Kidney epithelial cell (primary cell): Measurements from ENCODE around the gene APC2. TPM values are rescaled to one million over a fixed set of nuclear protein-coding genes. Genes with fewer than 3 reads are reported as not detected.

Experiments used
- DNase-seq: peaks from one replicate; pipeline ENCODE4 v3.0.0-alpha.2; 2010; ENCODE audit warnings: low read depth
- H3K27me3 ChIP-seq: 2 replicates; pipeline ENCODE4 v1.6.0; 2011; ENCODE audit warnings: low read length; ENCODE audit not compliant: control insufficient read depth, insufficient read depth
- H3K36me3 ChIP-seq: 2 replicates; pipeline ENCODE4 v1.5.1; 2011; ENCODE audit warnings: low read length; ENCODE audit not compliant: control insufficient read depth, insufficient read depth
- H3K4me3 ChIP-seq: 2 replicates; pipeline ENCODE4 v1.5.1; 2011; ENCODE audit warnings: low read depth, mild to moderate bottlenecking, control low read depth, low read length
- total RNA-seq: library from RNA; depleted of rRNA; stranded (reverse); fragments of >200 nt; gene quantifications from 2 replicates; pipeline ENCODE4 v1.2.3, GENCODE V29; 2015
- TF ChIP-seq, protein P1 (sequence below): IDR thresholded peaks from 2 replicates; pipeline ENCODE4 v1.5.1; 2011; ENCODE audit warnings: mild to moderate bottlenecking, moderate library complexity, low read length, control low read depth, inconsistent platforms; ENCODE audit not compliant: insufficient read depth, poor library complexity, severe bottlenecking

APC2 gene
- total RNA-seq, 1 donor from 2014 or later = not detected

DNA sequence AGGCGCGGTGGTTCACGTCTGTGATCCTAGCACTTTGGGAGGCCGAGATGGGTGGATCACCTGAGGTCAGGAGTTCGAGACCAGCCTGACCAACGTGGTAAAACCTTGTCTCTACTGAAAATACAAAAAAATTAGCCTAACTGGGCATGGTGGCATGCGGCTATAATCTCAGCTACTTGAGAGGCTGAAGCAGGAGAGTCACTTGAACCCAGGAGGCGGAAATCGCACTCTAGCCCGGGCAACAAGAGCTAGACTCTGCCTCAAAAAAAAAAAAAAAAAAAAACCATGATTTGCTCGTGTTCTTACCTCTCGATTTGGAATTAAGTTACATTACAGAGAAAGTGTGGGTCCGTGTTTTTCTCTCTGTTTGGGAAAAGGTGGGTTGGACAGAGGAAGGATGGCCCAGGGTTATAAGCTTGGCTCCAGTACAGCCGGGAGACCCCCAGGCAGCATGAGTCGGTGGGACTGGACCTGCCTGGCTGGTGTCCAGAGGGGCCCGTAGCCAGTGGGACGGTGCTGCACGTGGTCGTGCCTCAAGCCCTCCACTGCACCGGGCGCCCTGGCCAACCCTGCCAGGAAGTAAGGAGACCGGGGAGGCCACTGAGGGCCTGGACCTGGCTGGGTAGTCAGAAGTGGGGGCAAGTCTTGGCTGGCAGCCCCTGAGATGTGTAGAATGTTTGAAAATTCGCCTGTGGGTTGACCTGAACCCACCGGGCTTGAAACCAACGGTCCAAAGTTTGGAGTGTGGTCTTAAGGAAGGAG is 8.1 kb upstream of the APC2 start:
- TF ChIP-seq, protein P1, sequence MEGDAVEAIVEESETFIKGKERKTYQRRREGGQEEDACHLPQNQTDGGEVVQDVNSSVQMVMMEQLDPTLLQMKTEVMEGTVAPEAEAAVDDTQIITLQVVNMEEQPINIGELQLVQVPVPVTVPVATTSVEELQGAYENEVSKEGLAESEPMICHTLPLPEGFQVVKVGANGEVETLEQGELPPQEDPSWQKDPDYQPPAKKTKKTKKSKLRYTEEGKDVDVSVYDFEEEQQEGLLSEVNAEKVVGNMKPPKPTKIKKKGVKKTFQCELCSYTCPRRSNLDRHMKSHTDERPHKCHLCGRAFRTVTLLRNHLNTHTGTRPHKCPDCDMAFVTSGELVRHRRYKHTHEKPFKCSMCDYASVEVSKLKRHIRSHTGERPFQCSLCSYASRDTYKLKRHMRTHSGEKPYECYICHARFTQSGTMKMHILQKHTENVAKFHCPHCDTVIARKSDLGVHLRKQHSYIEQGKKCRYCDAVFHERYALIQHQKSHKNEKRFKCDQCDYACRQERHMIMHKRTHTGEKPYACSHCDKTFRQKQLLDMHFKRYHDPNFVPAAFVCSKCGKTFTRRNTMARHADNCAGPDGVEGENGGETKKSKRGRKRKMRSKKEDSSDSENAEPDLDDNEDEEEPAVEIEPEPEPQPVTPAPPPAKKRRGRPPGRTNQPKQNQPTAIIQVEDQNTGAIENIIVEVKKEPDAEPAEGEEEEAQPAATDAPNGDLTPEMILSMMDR = no peak
- H3K36me3 ChIP-seq = peaks cover 1% of the 10 kb centered on the region
- no peak for DNase-seq

GRCh38 chr19:1445185-1445931 is 4.6 kb upstream of the APC2 start:
- no peak for DNase-seq
- H3K27me3 ChIP-seq = peaks cover 47% of the 10 kb centered on the region
- H3K36me3 ChIP-seq = peaks cover 1% of the 10 kb centered on the region
- TF ChIP-seq, protein P1 = peak; percentile 40
- H3K4me3 ChIP-seq = peak overlapping the region; percentile 29

More for the DNA sequence above, 8.1 kb upstream of the APC2 start:
- Histone ChIP-seq H3K27me3 (peaks cover 17% of the 10 kb centered on the region), H3K4me3 (no peak overlapping the region)

DNA sequence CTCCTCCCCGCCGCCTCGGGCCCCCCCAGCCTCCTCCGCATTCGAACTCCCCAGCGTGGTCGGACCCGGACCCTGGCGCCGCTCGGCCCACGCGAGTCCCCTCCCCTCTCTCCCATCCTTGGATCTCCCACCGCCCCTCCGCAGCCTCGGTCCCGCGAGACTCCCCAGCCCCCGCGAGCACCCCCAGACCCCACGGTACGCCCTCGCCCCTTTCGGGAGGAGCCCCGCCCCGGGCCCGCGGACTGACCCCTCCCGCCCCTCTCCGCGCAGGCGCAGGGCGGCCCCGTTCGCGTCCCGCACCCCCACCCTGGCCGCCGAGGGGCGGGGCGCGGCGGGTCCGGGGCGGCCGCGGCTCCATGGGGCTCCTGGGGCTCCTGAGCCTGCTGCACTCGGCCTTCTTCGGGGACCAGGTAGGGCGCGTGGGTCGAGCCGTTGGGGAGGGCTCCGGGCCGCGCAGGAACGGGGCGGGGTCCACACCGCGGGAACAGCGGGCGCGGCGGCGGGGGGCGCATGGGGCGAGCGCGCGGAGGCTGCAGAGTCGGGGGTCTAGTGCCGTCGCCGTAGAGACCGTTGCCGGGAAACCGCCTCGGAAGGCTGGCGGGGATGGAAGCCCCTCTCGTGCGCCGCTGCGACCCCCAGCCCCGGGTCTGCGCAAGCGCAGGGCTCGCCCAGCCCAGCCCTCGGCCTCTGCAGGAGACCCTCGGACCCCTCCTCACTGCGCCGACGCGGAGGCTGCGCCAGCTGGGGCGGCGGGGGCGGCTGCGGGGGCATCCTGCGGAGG is 3.8 kb upstream of the APC2 start:
- no peaks in the 10 kb centered on the region for H3K36me3 ChIP-seq
- no peak for DNase-seq
- peak overlapping the region; percentile 20 for H3K4me3 ChIP-seq
- TF ChIP-seq, protein P1 = no peak
- H3K27me3 ChIP-seq = peaks cover 55% of the 10 kb centered on the region

- Histone ChIP-seq H3K36me3 (no peaks in the 10 kb centered on the region), H3K4me3 (no peak overlapping the region), H3K27me3 (peaks cover 62% of the 10 kb centered on the region)
- TF ChIP-seq, protein P1 = no peak
- no peak for DNase-seq
Measured at GRCh38 chr19:1446713-1447481, 3.0 kb upstream of the APC2 start.

DNA sequence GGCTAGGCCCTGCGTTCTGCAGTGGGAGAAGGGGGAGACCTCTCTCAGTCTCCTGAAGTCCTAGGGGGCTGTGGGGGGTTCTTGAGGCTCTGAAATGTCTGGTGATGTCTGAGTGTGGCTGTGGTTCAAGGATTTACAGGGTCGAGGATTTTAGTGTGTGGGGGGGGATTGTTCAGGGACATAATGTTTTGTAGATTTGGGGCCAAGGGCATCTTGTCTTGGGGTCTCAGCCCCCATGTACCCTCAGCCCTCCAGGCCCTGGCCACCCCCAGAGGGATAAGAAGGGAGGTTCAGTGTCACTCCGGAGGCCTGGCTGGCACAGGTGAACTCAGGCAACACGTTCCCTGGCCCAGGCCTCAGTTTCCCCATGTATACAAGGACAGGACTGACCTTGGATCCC is 2.4 kb upstream of the APC2 start:
- H3K27me3 ChIP-seq = peaks cover 68% of the 10 kb centered on the region
- DNase-seq = no peak
- TF ChIP-seq, protein P1 = no peak

More for the DNA sequence above, 2.4 kb upstream of the APC2 start:
- no peak overlapping the region for H3K4me3 ChIP-seq
- H3K36me3 ChIP-seq = no peaks in the 10 kb centered on the region
